Left renal cortex interstitium (tissue), 4 donors: ENCODE measurements around the gene TMEM47. TPM values are rescaled to one million over a fixed set of nuclear protein-coding genes. Genes with fewer than 3 reads are reported as not detected.

Experiments
- DNase-seq, 4 donors: peaks; one replicate each; pipeline ENCODE4 v3.0.0-alpha.2; 2013; ENCODE audit warnings: low read depth in 4 of 4, low spot score in 2 of 4, missing footprints in 1 of 4
- polyA plus RNA-seq, 4 donors: library from polyadenylated mRNA; unstranded; fragments of 120-200 nt; gene quantifications; one replicate each; pipeline ENCODE4 v1.2.1, GENCODE V29; 2013; ENCODE audit not compliant: insufficient read length in 4 of 4

TMEM47 gene
- 10 to 100 TPM; 25.6 to 44.5 (median 32.7) TPM for polyA plus RNA-seq

GRCh38 chrX:34656842-34657725 lies at the start of gene TMEM47:
TMEM47 (minus strand) TSS chrX:34657285; CDS start chrX:34657029, 256 bp downstream.
- DNase-seq, result peak in 1 of 4 donors; percentile 46

- DNase-seq, result no peak
Measured at GRCh38 chrX:34687095-34687494, 30.0 kb upstream of the TMEM47 start.

GRCh38 chrX:34659575-34659974 lies 2.5 kb upstream of the TMEM47 start:
- DNase-seq, result no peak

- no peak for DNase-seq
Measured at GRCh38 chrX:34658326-34658725, 1.2 kb upstream of the TMEM47 start.

GRCh38 chrX:34657726-34658070 lies 613 bp upstream of the TMEM47 start:
- no peak for DNase-seq

GRCh38 chrX:34656467-34656841 lies 631 bp downstream of the TMEM47 start:
- no peak for DNase-seq

GRCh38 chrX:34655501-34656455 lies 1.3 kb downstream of the TMEM47 start:
- peak in 1 of 4 donors; percentile 12 for DNase-seq

- DNase-seq, result peak in 1 of 4 donors; percentile 7
Measured at GRCh38 chrX:34654696-34655490, 2.2 kb downstream of the TMEM47 start.

- no peak for DNase-seq
Measured at GRCh38 chrX:34653811-34654210, 3.3 kb downstream of the TMEM47 start.

GRCh38 chrX:34642849-34643248 lies 14.2 kb downstream of the TMEM47 start:
- no peak for DNase-seq

GRCh38 chrX:34638116-34638515 lies 19.0 kb downstream of the TMEM47 start:
- DNase-seq, result peak in 1 of 4 donors; percentile 20

- DNase-seq, result no peak
Measured at GRCh38 chrX:34634349-34634748, 22.7 kb downstream of the TMEM47 start.

GRCh38 chrX:34632384-34632783 lies 24.7 kb downstream of the TMEM47 start:
- DNase-seq, result no peak

GRCh38 chrX:34631479-34632220 lies 25.4 kb downstream of the TMEM47 start:
- no peak for DNase-seq

GRCh38 chrX:34629572-34629971 lies 27.5 kb downstream of the TMEM47 start:
- DNase-seq, result no peak

GRCh38 chrX:34624416-34624815 lies 32.7 kb downstream of the TMEM47 start:
- no peak for DNase-seq

- no peak for DNase-seq
Measured at GRCh38 chrX:34619920-34620319, 37.2 kb downstream of the TMEM47 start.

- no peak for DNase-seq
Measured at GRCh38 chrX:34612036-34612435, 45.0 kb downstream of the TMEM47 start.

GRCh38 chrX:34598362-34598761 lies 58.7 kb downstream of the TMEM47 start:
- DNase-seq, result no peak

GRCh38 chrX:34586936-34587335 lies 70.1 kb downstream of the TMEM47 start:
- DNase-seq, result no peak
